Endothelial cell of umbilical vein (primary cell): ENCODE results near the gene USH2A. TPM values are rescaled to one million over a fixed set of nuclear protein-coding genes. Genes with fewer than 3 reads are reported as not detected.

Experiments used
- BruUV-seq: library from RNA; stranded (reverse); fragments of 400-500 nt; replicated peaks from 2 replicates; lab custom pipeline; 2021; lab: Mats Ljungman, UMichigan
- CTCF ChIA-PET: fragments of 300-600, 350-600 bp; sonication (Branson Sonifier 250); formaldehyde crosslinking; loops from one replicate; lab custom pipeline; 2021; ENCODE audit warnings: antibody characterized with exemption, inconsistent platforms; lab: Charles Lee
- POLR2A ChIA-PET: fragments of 300-600, 350-600 bp; sonication (Branson Sonifier 250); formaldehyde crosslinking; loops from one replicate; lab custom pipeline; 2021; ENCODE audit warnings: antibody characterized with exemption, inconsistent platforms; lab: Charles Lee
- DNase-seq: peaks from one replicate; pipeline ENCODE4 v3.0.0-alpha.2; 2011; ENCODE audit warnings: low read depth, low spot score
- FAIRE-seq: peaks from 2 replicates; lab custom pipeline; 2011; peaks lifted over from hg19 to GRCh38; lab: Jason Lieb, UNC
- H2AFZ ChIP-seq: 2 replicates; pipeline ENCODE4 v1.6.0; 2012; ENCODE audit warnings: low read depth, low read length, control low read depth, inconsistent platforms
- H3K27ac ChIP-seq: 2 replicates; pipeline ENCODE4 v1.5.1; 2011; ENCODE audit warnings: low read depth, mild to moderate bottlenecking, control low read depth, low read length, moderate library complexity; ENCODE audit not compliant: insufficient read depth
- H3K27me3 ChIP-seq, 2 experiments: 2 replicates each; pipeline versions ENCODE4 v1.6.0 to v1.6.1; 2011; ENCODE audit warnings: low read length in 2 of 2, mixed read lengths in 1 of 2; ENCODE audit not compliant: control insufficient read depth in 2 of 2, insufficient read depth in 2 of 2
- H3K36me3 ChIP-seq, 2 experiments: 2 replicates in 1 of 2; 3 replicates in 1 of 2; pipeline ENCODE4 v1.5.1; 2011; ENCODE audit warnings: low read length in 2 of 2, mild to moderate bottlenecking in 1 of 2, moderate library complexity in 1 of 2; ENCODE audit not compliant: control insufficient read depth in 2 of 2, insufficient read depth in 2 of 2; ENCODE audit errors: extremely low read depth in 1 of 2
- H3K4me1 ChIP-seq: 3 replicates; pipeline ENCODE4 v1.5.1; 2011; ENCODE audit warnings: mild to moderate bottlenecking, low read length; ENCODE audit not compliant: control insufficient read depth, insufficient read depth; ENCODE audit errors: extremely low read depth
- H3K4me2 ChIP-seq: 2 replicates; pipeline ENCODE4 v1.6.1; 2011; ENCODE audit warnings: low read length, control low read depth, mixed read lengths; ENCODE audit not compliant: insufficient read depth
- H3K4me3 ChIP-seq, 3 experiments: fragments of 200-600 bp in 1 of 3; sonication (generic), shearing (Covaris generic) in 1 of 3; replicated peaks in 1 of 3; 2 replicates each; pipeline ENCODE4 v1.5.1; 2011 to 2016; ENCODE audit warnings: control low read depth in 3 of 3, low read length in 3 of 3, mild to moderate bottlenecking in 2 of 3, inconsistent platforms in 1 of 3, low read depth in 1 of 3, moderate library complexity in 1 of 3; ENCODE audit not compliant: insufficient read depth in 1 of 3
- H3K79me2 ChIP-seq: 2 replicates; pipeline ENCODE4 v1.6.0; 2012; ENCODE audit warnings: low read length, inconsistent platforms; ENCODE audit not compliant: control insufficient read depth, insufficient read depth
- H3K9ac ChIP-seq: replicated peaks from 2 replicates; pipeline ENCODE3; 2011; ENCODE audit warnings: low read length, control low read depth; ENCODE audit not compliant: insufficient read depth; ENCODE audit errors: extremely low read depth
- H3K9me1 ChIP-seq: replicated peaks from 3 replicates; pipeline ENCODE4 v1.6.0; 2011; ENCODE audit warnings: mild to moderate bottlenecking, low read length; ENCODE audit not compliant: control insufficient read depth, insufficient read depth; ENCODE audit errors: extremely low read depth
- H3K9me3 ChIP-seq: replicated peaks from 2 replicates; pipeline ENCODE4 v1.5.1; 2012; ENCODE audit warnings: low read length, inconsistent platforms; ENCODE audit not compliant: control insufficient read depth, insufficient read depth
- H4K20me1 ChIP-seq: replicated peaks from 2 replicates; pipeline ENCODE3; 2011; ENCODE audit warnings: mild to moderate bottlenecking, low read length; ENCODE audit not compliant: control insufficient read depth, insufficient read depth; ENCODE audit errors: extremely low read depth
- CTCF ChIP-seq, 2 donors: IDR thresholded peaks; 1 replicate in 1 of 2; 2 replicates in 1 of 2; pipeline ENCODE4 v1.5.1; 2011; ENCODE audit warnings: low read length in 2 of 2, mild to moderate bottlenecking in 2 of 2, moderate library complexity in 2 of 2, control low read depth in 1 of 2, inconsistent platforms in 1 of 2, low read depth in 1 of 2; ENCODE audit not compliant: insufficient read depth in 1 of 2; ENCODE audit errors: extremely low read depth in 1 of 2
- EZH2 ChIP-seq: IDR thresholded peaks from 2 replicates; pipeline ENCODE4 v1.6.1; 2012; ENCODE audit warnings: borderline replicate concordance, low read depth, mild to moderate bottlenecking, moderate library complexity, low read length, inconsistent platforms; ENCODE audit not compliant: severe bottlenecking
- FOS ChIP-seq: IDR thresholded peaks from 2 replicates; pipeline ENCODE4 v1.6.1; 2011; ENCODE audit warnings: mild to moderate bottlenecking, low read length, moderate library complexity, borderline replicate concordance; ENCODE audit not compliant: insufficient read depth
- GATA2 ChIP-seq: IDR thresholded peaks from 2 replicates; pipeline ENCODE4 v1.7.0; 2011; ENCODE audit warnings: low read depth, mild to moderate bottlenecking, moderate library complexity, mixed read lengths, low read length; ENCODE audit not compliant: insufficient read length, insufficient read depth
- JUN ChIP-seq: IDR thresholded peaks from 2 replicates; pipeline ENCODE4 v1.6.1; 2011; ENCODE audit warnings: borderline replicate concordance, low read depth; ENCODE audit not compliant: insufficient read length, insufficient read depth
- MYC ChIP-seq: IDR thresholded peaks from one replicate; pipeline ENCODE4 v1.6.1; 2011; ENCODE audit warnings: mild to moderate bottlenecking, low read depth, low read length
- POLR2AphosphoS5 ChIP-seq: IDR thresholded peaks from 2 replicates; pipeline ENCODE4 v1.6.1; 2012; ENCODE audit warnings: low read depth, mild to moderate bottlenecking, control low read depth, low read length, moderate library complexity; ENCODE audit not compliant: insufficient read depth
- dilution Hi-C: fragments of 300-500 bp; cut with MboI; formaldehyde crosslinking; loops from one replicate; pipeline ENCODE4 v1.15.0; 2019; ENCODE audit warnings: low sequenced_read_pairs; ENCODE audit not compliant: extremely low pct_ligation_motif_present
- intact Hi-C: fragments of 100-400 bp; cut with micrococcal nuclease; formaldehyde crosslinking; loops from one replicate; pipeline ENCODE4 v1.10.0; 2022
- polyA plus RNA-seq, 4 experiments: library from polyadenylated mRNA; depleted of rRNA in 3 of 4; stranded (reverse) in 3 of 4; unstranded in 1 of 4; fragments of >200 nt; gene quantifications; 2 replicates each; pipeline versions ENCODE4 v1.2.1 to v1.2.3, GENCODE V29; 2011 to 2012; ENCODE audit warnings: missing spikeins in 1 of 4
- total RNA-seq: library from RNA; stranded (reverse); gene quantifications from 2 replicates; pipeline ENCODE4 v1.2.3, GENCODE V29; 2021

Gene USH2A
- total and polyA plus RNA-seq, 2 donors (not counting 3 experiments of a cell fraction or from before 2014, with no cell fraction given) = not detected

- Histone ChIP-seq H3K9me1 (no peaks in the 10 kb centered on the region), H3K9ac (no peak overlapping the region), H3K79me2 (no peaks in the 10 kb centered on the region), H3K27ac (no peak overlapping the region), H3K9me3 (peaks cover 4% of the 10 kb centered on the region), H2AFZ (no peak overlapping the region), H4K20me1 (no peaks in the 10 kb centered on the region), H3K4me1 (no peaks in the 10 kb centered on the region), H3K36me3 (no peaks in the 10 kb centered on the region), H3K4me2 (no peak overlapping the region), H3K4me3 (no peak overlapping the region), H3K27me3 (no peaks in the 10 kb centered on the region)
- no TSS peak for BruUV-seq
- FAIRE-seq (no peak), DNase-seq (no peak)
- ChIA-PET POLR2A (no interaction called here), CTCF (no interaction called here)
- intact Hi-C loops = no loop called here
- dilution Hi-C loops = no loop called here
- TF ChIP-seq CTCF (IDR thresholded peaks at IDR 0.05; ENCODE audit: extremely low read depth in 1 of 2, insufficient read depth in 1 of 2, low read depth in 1 of 2, low read length in 2 of 2) = no peak
- no peak for TF ChIP-seq GATA2
- no peak for TF ChIP-seq MYC
- no peak for TF ChIP-seq JUN
These were observed 643.1 kb downstream of the USH2A start for GRCh38 chr1:215780139-215780538.

DNA sequence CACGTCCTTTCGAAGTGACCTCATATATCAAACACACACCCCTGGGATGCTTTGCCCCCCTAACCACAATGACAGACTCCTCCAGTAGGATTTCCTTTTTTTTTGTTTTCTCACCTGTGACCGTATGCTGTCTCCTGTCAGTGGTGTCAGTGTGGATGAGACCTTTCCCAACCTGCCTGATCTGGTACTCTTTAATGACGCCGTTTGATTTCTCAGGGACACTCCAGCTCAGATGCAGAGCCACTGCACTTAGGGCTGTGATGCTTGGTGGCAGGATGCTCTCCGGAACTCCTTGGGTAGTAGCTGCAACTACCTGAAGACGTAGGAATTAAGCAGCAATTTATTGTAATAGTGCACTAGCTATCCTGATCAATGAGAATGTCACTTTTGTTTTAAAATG lies 643.5 kb downstream of the USH2A start:
- Histone ChIP-seq H3K79me2 (no peaks in the 10 kb centered on the region), H4K20me1 (no peaks in the 10 kb centered on the region), H3K36me3 (no peaks in the 10 kb centered on the region), H2AFZ (no peak overlapping the region), H3K9ac (no peak overlapping the region), H3K4me1 (no peaks in the 10 kb centered on the region), H3K27me3 (no peaks in the 10 kb centered on the region), H3K27ac (no peak overlapping the region), H3K9me1 (no peaks in the 10 kb centered on the region), H3K4me2 (no peak overlapping the region), H3K4me3 (no peak overlapping the region), H3K9me3 (peaks cover 3% of the 10 kb centered on the region)
- DNase-seq (no peak), FAIRE-seq (no peak)
- TF ChIP-seq MYC (no peak), FOS (no peak), EZH2 (no peak), POLR2AphosphoS5 (no peak)
- dilution Hi-C loops = no loop called here
- ChIA-PET CTCF (no interaction called here), POLR2A (no interaction called here)
- no TSS peak for BruUV-seq
- intact Hi-C loops = no loop called here
